ENCODE results near the gene IBA57.

IBA57 gene

GRCh38 chr1:228149406-228150119, 16.0 kb upstream of the IBA57 start, which contains the start of gene GJC2:
TSS of gene GJC2 (plus strand) at chr1:228149930. CDS start at chr1:228157759, 7,829 bp downstream.
- no peak for TF ChIP-seq CTCF (IDR thresholded peaks at IDR 0.05; ENCODE audit: low read depth, low read length)
- DNase-seq (ENCODE audit: extremely low read depth, low read depth) = no peak

GRCh38 chr1:228150120-228150460, 15.5 kb upstream of the IBA57 start:
- TF ChIP-seq CTCF (IDR thresholded peaks at IDR 0.05; ENCODE audit: low read depth, low read length) = no peak
- no peak for DNase-seq (ENCODE audit: extremely low read depth, low read depth)

- DNase-seq (ENCODE audit: extremely low read depth, low read depth) = peak; percentile 77
- no peak for TF ChIP-seq CTCF (IDR thresholded peaks at IDR 0.05; ENCODE audit: low read depth, low read length)
These were observed 15.0 kb upstream of the IBA57 start for GRCh38 chr1:228150461-228151179.

- no peak for DNase-seq (ENCODE audit: extremely low read depth, low read depth)
- TF ChIP-seq CTCF (IDR thresholded peaks at IDR 0.05; ENCODE audit: low read depth, low read length) = no peak
These were observed 14.3 kb upstream of the IBA57 start for GRCh38 chr1:228151180-228151925.

GRCh38 chr1:228152097-228152917, 13.3 kb upstream of the IBA57 start:
- DNase-seq (ENCODE audit: extremely low read depth, low read depth) = no peak
- no peak for TF ChIP-seq CTCF (IDR thresholded peaks at IDR 0.05; ENCODE audit: low read depth, low read length)

GRCh38 chr1:228152918-228153258, 12.7 kb upstream of the IBA57 start:
- no peak for TF ChIP-seq CTCF (IDR thresholded peaks at IDR 0.05; ENCODE audit: low read depth, low read length)
- no peak for DNase-seq (ENCODE audit: extremely low read depth, low read depth)

Data from AG09319 (cell line).